HG03135 (cell line): Measurements from ENCODE around the gene LRRK1.
A peak's percentile ranks its signal among the peaks of the same experiment; 100 is the strongest.

Experiments used
- ATAC-seq: cut with Tn5 transposase; IDR thresholded peaks from one replicate; pipeline ENCODE4 v1.9.1; 2021; ENCODE audit warnings: mild to moderate bottlenecking, moderate library complexity; ENCODE audit not compliant: unreplicated experiment

The LRRK1 gene

GRCh38 chr15:100909565-100909964, 9.6 kb upstream of the LRRK1 start:
- no peak for ATAC-seq

- ATAC-seq, result no peak
These were observed 8.9 kb upstream of the LRRK1 start for GRCh38 chr15:100909989-100910955.

DNA sequence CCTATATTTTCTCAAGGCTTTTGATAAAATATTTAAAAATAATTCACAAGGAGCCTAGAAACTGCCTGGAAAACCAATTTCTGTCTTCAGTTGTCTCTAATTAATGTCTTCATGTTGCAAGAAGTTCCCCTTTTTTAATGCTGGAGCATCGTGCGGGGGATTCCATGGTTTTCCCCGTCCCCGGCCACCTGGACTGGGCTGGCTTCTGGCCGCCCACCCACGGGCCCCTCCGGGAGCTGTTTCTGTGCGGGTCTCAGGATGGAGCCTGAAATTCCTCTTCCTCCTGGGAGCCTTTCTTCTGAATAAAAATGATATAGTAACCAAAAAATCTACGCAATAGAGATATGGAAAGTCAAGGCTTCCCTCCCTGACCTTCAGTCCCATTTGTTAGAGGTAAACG, 8.1 kb upstream of the LRRK1 start:
- ATAC-seq, result no peak

DNA sequence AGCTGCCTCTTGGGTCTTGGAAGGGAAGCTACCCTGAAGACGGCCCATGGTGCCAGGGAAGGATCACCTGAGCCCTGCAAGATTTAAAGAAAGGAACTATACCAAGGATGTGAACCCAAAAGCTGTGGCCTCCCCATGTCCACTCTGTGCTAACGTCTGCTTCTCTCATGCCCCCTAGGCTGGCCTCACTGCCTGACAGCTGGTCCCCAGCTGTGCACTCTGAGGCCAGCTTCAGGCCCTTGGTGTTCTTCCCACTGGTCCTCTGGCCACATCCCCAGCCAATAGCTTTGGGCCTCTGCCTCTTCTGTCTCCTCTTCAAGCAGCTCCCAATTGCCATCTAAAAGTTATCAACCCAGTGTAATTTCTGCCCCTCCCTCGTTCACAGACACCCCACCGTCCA, 5.2 kb upstream of the LRRK1 start:
- ATAC-seq, result no peak

DNA sequence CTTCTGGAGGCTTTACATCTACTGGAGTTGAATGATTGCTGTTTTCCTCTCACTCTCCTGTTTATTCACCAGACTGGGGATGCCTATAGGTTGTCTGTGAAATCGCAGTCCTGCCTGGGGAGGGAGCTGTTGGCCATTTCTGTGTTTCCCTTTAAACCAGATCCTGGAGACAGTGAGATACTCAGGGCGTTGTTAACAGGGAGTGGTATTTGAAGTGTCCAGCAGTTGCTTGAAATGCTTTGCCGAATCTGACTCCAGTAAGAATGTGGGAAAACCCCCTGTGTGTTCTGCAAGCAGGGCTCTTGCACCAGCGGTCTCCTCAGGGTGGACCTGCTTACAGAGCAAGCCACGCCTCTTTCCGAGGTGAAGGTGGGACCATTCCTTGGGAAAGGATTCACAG, 4.3 kb upstream of the LRRK1 start:
- no peak for ATAC-seq

- peak; percentile 70 for ATAC-seq
These were observed 995 bp upstream of the LRRK1 start for GRCh38 chr15:100918034-100918689.

DNA sequence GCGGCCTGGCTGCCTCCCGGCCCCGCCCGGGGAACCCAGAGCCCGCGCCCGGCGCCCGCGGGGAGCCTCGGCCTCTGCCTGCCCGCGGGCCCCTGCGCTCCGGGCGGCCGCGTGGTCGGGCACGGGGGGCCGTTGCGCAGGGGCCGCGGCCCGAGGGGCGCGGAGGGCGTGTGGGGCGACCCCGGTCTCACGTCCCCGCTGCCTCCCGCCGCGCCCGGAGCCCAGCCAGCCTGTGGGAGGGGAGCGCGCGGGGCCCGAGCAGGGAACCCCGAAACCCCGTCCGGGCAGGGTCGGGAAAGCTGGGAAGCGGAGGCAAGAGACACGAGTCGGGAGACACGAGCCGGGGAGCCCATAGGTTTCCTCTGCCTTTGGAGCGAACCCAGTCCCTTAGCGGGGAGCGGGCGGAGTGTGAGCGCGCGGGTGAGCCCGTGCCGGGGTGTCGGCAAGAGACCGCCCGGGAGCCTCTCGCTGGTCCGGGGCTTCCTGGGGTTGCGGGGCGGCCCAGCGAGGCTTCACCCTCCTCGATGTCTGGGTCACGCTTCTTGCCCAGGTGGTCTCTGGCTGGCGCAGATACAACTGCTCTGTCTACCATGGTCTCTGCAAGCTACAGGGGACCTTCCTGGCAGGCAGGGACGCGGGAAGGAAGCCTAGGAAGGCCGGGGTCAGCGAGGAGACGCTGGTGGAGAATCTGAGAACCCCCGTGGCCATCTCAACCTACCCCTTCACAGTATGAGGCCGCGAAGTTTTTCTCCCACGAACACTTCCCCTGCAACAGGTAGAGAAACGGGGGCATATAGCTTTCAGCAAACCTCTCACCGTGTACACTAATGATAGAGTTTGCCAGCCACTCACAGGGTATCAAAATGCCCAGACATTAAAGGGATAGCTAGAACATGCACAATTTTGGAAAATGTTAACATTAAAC, 586 bp downstream of the LRRK1 start:
- ATAC-seq, result peak; percentile 9

DNA sequence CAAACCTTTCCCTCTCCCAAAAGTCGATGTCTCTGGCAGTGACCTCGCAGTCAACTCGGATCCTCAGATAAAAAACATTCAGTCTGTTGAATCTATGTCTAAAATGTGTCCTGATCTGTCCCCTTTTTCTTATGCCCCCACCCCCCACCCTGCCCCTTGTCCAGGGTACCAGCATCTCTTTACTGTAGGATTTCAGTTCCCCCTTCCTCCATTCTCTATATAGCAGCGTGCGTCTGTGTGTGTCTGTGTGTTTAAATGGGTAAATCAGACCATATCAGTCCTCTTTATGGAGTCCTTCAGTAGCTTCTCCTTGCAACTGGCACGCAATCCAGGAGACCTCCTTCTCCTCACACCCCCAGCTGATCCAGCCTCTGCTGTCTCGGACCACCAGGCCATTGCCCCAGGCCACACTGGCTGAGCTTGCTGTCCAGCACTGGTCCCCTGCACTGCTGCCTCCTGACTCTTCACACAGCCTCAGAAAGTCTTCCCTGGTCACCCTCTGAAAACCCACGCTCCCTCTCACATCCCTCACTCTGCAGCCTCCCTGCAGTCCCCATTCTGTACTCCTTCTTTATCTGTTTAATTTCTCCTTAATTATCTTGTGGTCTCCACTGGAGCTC, 1.5 kb downstream of the LRRK1 start:
- no peak for ATAC-seq

DNA sequence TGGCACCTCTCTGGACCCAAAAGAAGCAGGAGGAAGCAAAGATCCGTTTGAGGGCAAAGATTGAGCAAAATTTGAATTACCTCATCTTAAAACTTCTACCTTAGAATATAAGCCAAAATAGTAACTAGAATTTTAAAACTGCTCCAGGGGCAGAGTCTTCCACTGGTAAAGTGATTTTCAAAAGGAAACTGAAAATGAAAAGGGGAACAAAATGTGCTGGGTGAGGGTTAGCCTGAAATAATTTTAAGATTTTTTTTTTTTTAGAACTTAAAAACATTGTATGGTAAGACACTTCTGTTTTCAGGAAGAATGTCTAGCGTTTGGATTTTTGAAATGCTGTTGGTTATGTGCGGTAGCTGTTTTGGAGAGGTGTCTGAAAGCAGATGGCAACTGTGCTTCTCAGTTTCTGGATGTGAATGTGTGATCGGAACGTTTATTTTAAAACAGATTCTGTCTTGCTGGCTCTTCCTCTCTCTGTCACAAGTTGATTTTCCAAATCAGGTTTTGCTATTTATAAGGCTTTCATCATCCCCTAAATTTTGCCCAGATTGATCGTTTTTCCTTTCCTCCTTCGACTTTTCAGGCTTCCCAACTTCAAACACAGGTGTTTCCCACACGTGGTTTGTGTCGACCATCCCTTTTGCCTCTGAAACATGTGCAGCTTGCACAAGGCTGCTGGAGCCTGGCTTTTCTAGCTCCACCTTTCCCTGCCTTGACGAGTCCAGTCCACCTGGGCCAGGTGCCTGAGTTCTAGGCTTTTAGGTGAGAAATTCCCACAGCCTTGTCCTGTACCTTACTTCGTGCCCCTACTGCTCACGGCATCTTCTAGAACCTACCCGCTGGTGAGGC, 3.3 kb downstream of the LRRK1 start:
- ATAC-seq, result no peak

GRCh38 chr15:100923076-100923475, 3.9 kb downstream of the LRRK1 start:
- ATAC-seq, result no peak

DNA sequence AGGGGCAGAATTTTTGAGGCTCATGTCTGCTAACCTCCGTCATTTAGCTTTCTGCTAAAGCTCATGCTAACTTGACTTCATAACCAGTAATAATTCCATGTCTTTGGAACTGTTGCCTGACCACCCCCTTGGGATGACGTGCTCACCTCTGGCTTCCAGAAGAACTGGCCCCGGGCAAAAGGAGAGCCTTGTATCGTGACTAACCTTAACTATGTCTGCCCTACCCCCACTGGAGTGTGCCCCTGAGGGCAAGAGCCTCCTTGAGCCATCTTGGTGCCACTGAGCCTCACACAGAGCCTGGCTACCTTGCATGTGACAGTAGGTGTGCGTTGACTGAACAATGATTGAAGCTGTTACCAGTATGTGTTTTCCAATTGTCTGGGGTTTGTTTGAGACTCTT, 4.7 kb downstream of the LRRK1 start:
- no peak for ATAC-seq

GRCh38 chr15:100924436-100924835, 5.3 kb downstream of the LRRK1 start:
- ATAC-seq, result no peak

GRCh38 chr15:100925480-100925879, 6.3 kb downstream of the LRRK1 start:
- no peak for ATAC-seq

- ATAC-seq, result no peak
These were observed 7.1 kb downstream of the LRRK1 start for GRCh38 chr15:100926258-100926657.

GRCh38 chr15:100926971-100927756, 8.0 kb downstream of the LRRK1 start:
- ATAC-seq, result peak; percentile 69

DNA sequence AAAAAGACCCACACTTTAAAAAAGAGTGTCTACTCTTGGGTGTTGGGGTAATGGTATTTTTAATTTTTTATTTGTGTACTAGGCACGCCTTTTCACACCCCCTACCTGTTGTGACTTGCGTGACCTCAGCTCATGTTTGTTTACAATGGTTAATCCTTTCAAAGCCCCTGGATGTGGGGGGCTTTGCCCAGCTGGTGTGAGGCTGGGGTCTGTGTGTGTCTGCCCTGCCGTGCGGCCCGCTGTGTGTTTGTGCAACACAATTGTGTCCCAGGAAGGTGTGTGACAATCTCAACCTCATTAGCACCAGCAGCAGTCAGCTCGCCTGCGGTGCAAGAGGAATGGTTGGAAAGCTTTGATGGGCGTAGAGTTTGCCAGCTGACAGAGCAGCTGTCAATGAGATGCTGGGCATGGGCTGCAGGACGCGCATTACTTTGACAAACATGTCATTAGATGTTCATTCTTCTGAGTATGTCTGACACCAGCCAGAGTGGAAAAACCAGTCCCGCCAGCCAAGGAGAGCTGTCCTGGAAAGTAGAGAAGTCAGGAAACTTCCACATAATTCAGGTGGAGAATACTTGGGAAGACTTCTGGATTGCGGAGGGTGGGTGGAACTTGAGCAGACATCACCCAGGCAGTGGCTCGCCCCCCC, 9.6 kb downstream of the LRRK1 start:
- no peak for ATAC-seq

DNA sequence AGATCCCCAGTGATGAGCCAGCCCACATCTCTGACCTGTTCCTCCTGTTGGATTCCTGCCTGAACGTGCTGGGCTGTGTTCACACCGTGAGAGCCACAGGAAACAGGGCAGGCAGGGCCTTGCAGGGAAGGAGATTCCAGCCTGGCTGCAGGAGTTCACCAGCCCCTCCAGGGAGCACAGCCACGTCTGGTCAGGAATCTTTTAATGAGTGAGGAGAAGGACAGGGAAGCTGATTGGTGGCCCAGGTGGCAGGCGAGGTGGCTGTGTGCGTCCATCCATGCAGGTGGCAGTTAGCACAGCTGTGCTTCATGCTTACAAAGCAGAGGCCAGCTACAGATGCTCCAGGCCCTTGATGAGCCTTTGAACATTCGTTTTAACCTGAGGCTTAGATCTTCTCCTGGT, 10.5 kb downstream of the LRRK1 start:
- no peak for ATAC-seq

- ATAC-seq, result no peak
These were observed 11.2 kb downstream of the LRRK1 start for GRCh38 chr15:100930306-100930848.
